SU-DHL-6 (cell line): ENCODE data around the gene TRMU.

Source experiments
- H2AFZ ChIP-seq: fragments of 200-600 bp; sonication (generic); 2 replicates; pipeline ENCODE4 v1.6.1; 2014; ENCODE audit warnings: low read depth, mild to moderate bottlenecking, moderate library complexity, mixed read lengths, antibody characterized with exemption, low read length; ENCODE audit not compliant: severe bottlenecking
- H3F3A ChIP-seq: fragments of 200-600 bp; shearing (Covaris generic); 2 replicates; pipeline ENCODE4 v1.6.0; 2016; ENCODE audit warnings: antibody characterized with exemption, mild to moderate bottlenecking; ENCODE audit not compliant: insufficient read depth
- H3K27ac ChIP-seq: fragments of 200-600 bp; sonication (generic); 2 replicates; pipeline ENCODE4 v1.5.1; 2016; ENCODE audit warnings: low read depth, mild to moderate bottlenecking, low read length, moderate library complexity, mixed read lengths
- H3K27me3 ChIP-seq: fragments of 200-600 bp; sonication (generic), shearing (Covaris generic); 2 replicates; pipeline ENCODE4 v1.6.0; 2014; ENCODE audit warnings: mild to moderate bottlenecking, low read length
- H3K36me3 ChIP-seq: fragments of 200-600 bp; sonication (generic); 2 replicates; pipeline ENCODE4 v1.6.1; 2014; ENCODE audit warnings: mild to moderate bottlenecking, low read length, mixed read lengths
- H3K4me2 ChIP-seq: fragments of 300-600, 200-600 bp; shearing (Covaris generic), sonication (generic); 2 replicates; pipeline ENCODE4 v1.6.0; 2014; ENCODE audit warnings: low read length, low read depth, mild to moderate bottlenecking; ENCODE audit not compliant: poor library complexity, severe bottlenecking
- H3K4me3 ChIP-seq: fragments of 200-600 bp; sonication (generic); 2 replicates; pipeline ENCODE4 v1.5.1; 2014; ENCODE audit warnings: antibody characterized with exemption, low read length, mild to moderate bottlenecking, mixed read lengths; ENCODE audit not compliant: insufficient read depth, poor library complexity, severe bottlenecking
- H3K79me2 ChIP-seq: fragments of 200-600 bp; sonication (generic); 2 replicates; pipeline ENCODE4 v1.6.1; 2014; ENCODE audit warnings: mild to moderate bottlenecking, low read length, moderate library complexity; ENCODE audit not compliant: insufficient read depth
- H3K9ac ChIP-seq: fragments of 200-600 bp; sonication (generic); 2 replicates; pipeline ENCODE4 v1.7.0; 2014; ENCODE audit warnings: mild to moderate bottlenecking, low read length
- H3K9me2 ChIP-seq: fragments of 200-600 bp; sonication (generic); replicated peaks from 2 replicates; pipeline ENCODE4 v1.6.1; 2014; ENCODE audit warnings: low read length; ENCODE audit not compliant: insufficient read depth
- H3K9me3 ChIP-seq: fragments of 200-600 bp; sonication (generic); 2 replicates; pipeline ENCODE4 v1.6.1; 2014; ENCODE audit warnings: low read length, mixed read lengths; ENCODE audit not compliant: insufficient read depth
- H4K20me1 ChIP-seq: fragments of 200-600 bp; sonication (generic); 2 replicates; pipeline ENCODE4 v1.6.1; 2014; ENCODE audit warnings: low read depth, mild to moderate bottlenecking, antibody characterized with exemption, low read length, moderate library complexity, mixed read lengths
- CTCF ChIP-seq: fragments of 200-600 bp; sonication (generic); IDR thresholded peaks from one replicate; pipeline ENCODE4 v1.5.1; 2017; ENCODE audit warnings: antibody characterized with exemption, mild to moderate bottlenecking, low read length, moderate library complexity; ENCODE audit not compliant: insufficient read depth, poor library complexity, severe bottlenecking
- EZH2phosphoT487 ChIP-seq: fragments of 200-600 bp; sonication (generic), shearing (Covaris generic); conservative IDR thresholded peaks from 2 replicates; pipeline ENCODE4 v1.6.1; 2018; ENCODE audit warnings: mild to moderate bottlenecking, antibody characterized with exemption, low read length, moderate library complexity, mixed read lengths

TRMU gene

GRCh38 chr22:46328797-46329196 is 6.7 kb upstream of the TRMU start:
- TF ChIP-seq CTCF (no peak), EZH2phosphoT487 (no peak)
- H3K27ac ChIP-seq, result no peak overlapping the region
- no peak overlapping the region for H3K4me2 ChIP-seq
- peaks cover 12% of the 10 kb centered on the region; the same call in 1 of the 2 replicates for H3K36me3 ChIP-seq
- no peaks in the 10 kb centered on the region for H3K9me2 ChIP-seq
- H3K27me3 ChIP-seq, result no peaks in the 10 kb centered on the region
- H2AFZ ChIP-seq, result no peak overlapping the region
- no peaks in the 10 kb centered on the region for H3K79me2 ChIP-seq
- no peak overlapping the region for H3K9ac ChIP-seq
- no peaks in the 10 kb centered on the region for H3K9me3 ChIP-seq
- H4K20me1 ChIP-seq, result no peaks in the 10 kb centered on the region
- H3K4me3 ChIP-seq, result no peak overlapping the region
- H3F3A ChIP-seq, result 0 out of 2 replicates have a peak, but pooled peaks cover 8% of the 10 kb centered on the region

GRCh38 chr22:46329616-46330015 is 5.9 kb upstream of the TRMU start:
- no peak overlapping the region for H3K9ac ChIP-seq
- peaks cover 9% of the 10 kb centered on the region; the same call in 1 of the 2 replicates for H3K36me3 ChIP-seq
- H3K27me3 ChIP-seq, result no peaks in the 10 kb centered on the region
- H3F3A ChIP-seq, result peaks cover 14% of the 10 kb centered on the region
- H4K20me1 ChIP-seq, result no peaks in the 10 kb centered on the region
- TF ChIP-seq CTCF, result no peak
- H3K9me3 ChIP-seq, result no peaks in the 10 kb centered on the region
- H3K27ac ChIP-seq, result no peak overlapping the region
- H3K4me2 ChIP-seq, result no peak overlapping the region
- no peak overlapping the region for H3K4me3 ChIP-seq
- no peak overlapping the region for H2AFZ ChIP-seq
- H3K79me2 ChIP-seq, result no peaks in the 10 kb centered on the region
- no peaks in the 10 kb centered on the region for H3K9me2 ChIP-seq

GRCh38 chr22:46330426-46330825 is 5.1 kb upstream of the TRMU start:
- Histone ChIP-seq H3K9me3 (no peaks in the 10 kb centered on the region), H3K27me3 (no peaks in the 10 kb centered on the region), H2AFZ (no peak overlapping the region), H3K79me2 (no peaks in the 10 kb centered on the region), H4K20me1 (no peaks in the 10 kb centered on the region), H3K36me3 (peaks cover 6% of the 10 kb centered on the region; the same call in 1 of the 2 replicates), H3K4me2 (no peak overlapping the region), H3K9ac (no peak overlapping the region), H3F3A (peaks cover 15% of the 10 kb centered on the region), H3K9me2 (no peaks in the 10 kb centered on the region), H3K27ac (no peak overlapping the region), H3K4me3 (no peak overlapping the region)
- TF ChIP-seq EZH2phosphoT487, result no peak
- no peak for TF ChIP-seq CTCF
